Activated CD4-positive, CD25-positive, alpha-beta regulatory T cell (primary cell): ENCODE results near the gene LCNL1.

Source experiments
- DNase-seq, 4 experiments: peaks; one replicate each; lab custom pipeline; 2025; lab: John Stamatoyannopoulos, UW

The LCNL1 gene

GRCh38 chr9:136960212-136960937 is 22.4 kb upstream of the LCNL1 start:
- no peak for DNase-seq

- DNase-seq, result no peak
Observed at GRCh38 chr9:136960938-136961275, 21.9 kb upstream of the LCNL1 start.

- DNase-seq, result no peak
Observed at GRCh38 chr9:136961279-136962065, 21.3 kb upstream of the LCNL1 start.

- no peak for DNase-seq
Observed at GRCh38 chr9:136962163-136962562, 20.6 kb upstream of the LCNL1 start.

GRCh38 chr9:136962701-136963248 is 20.0 kb upstream of the LCNL1 start:
- no peak for DNase-seq

- DNase-seq, result no peak
Observed at GRCh38 chr9:136963341-136963740, 19.5 kb upstream of the LCNL1 start.

- no peak for DNase-seq
Observed at GRCh38 chr9:136963751-136964150, 19.0 kb upstream of the LCNL1 start.

GRCh38 chr9:136964171-136964689 is 18.6 kb upstream of the LCNL1 start:
- no peak for DNase-seq

- no peak for DNase-seq
Observed at GRCh38 chr9:136964833-136965422, 17.9 kb upstream of the LCNL1 start.

- DNase-seq, result no peak
Observed at GRCh38 chr9:136965771-136966484, 16.9 kb upstream of the LCNL1 start.

- no peak for DNase-seq
Observed at GRCh38 chr9:136968333-136969127, 14.3 kb upstream of the LCNL1 start.

GRCh38 chr9:136969150-136969549 is 13.6 kb upstream of the LCNL1 start:
- DNase-seq, result no peak

- no peak for DNase-seq
Observed at GRCh38 chr9:136969774-136970173, 13.0 kb upstream of the LCNL1 start.

- DNase-seq, result no peak
Observed at GRCh38 chr9:136970361-136970760, 12.4 kb upstream of the LCNL1 start.

GRCh38 chr9:136971746-136972145 is 11.0 kb upstream of the LCNL1 start:
- DNase-seq, result no peak

GRCh38 chr9:136972335-136972734 is 10.5 kb upstream of the LCNL1 start:
- no peak for DNase-seq

GRCh38 chr9:136972743-136973142 is 10.1 kb upstream of the LCNL1 start:
- no peak for DNase-seq

- DNase-seq, result no peak
Observed at GRCh38 chr9:136973618-136974617, 8.9 kb upstream of the LCNL1 start.

- DNase-seq, result no peak
Observed at GRCh38 chr9:136974817-136975535, 7.8 kb upstream of the LCNL1 start.
